ENCODE results near the gene OLFM4. TPM values are rescaled to one million over a fixed set of nuclear protein-coding genes. Genes with fewer than 3 reads are reported as not detected.

The OLFM4 gene
- total RNA-seq, 1 donor from 2014 or later, result not detected

GRCh38 chr13:53014495-53015443, 13.8 kb upstream of the OLFM4 start:
- H3K27ac Mint-ChIP-seq (ENCODE audit: unreplicated experiment), result no peak overlapping the region
- H3K36me3 Mint-ChIP-seq (ENCODE audit: low read depth, unreplicated experiment), result peaks cover 2% of the 10 kb centered on the region
- H3K4me3 ChIP-seq (ENCODE audit: insufficient read depth, low read depth, low read length), result no peak overlapping the region
- H3K9me3 ChIP-seq (ENCODE audit: insufficient read depth, low read depth, low read length), result no peaks in the 10 kb centered on the region
- no peaks in the 10 kb centered on the region for H3K4me1 ChIP-seq (ENCODE audit: insufficient read depth, low read length)
- H3K27ac ChIP-seq (ENCODE audit: low read depth, low read length), result no peak overlapping the region
- H3K27me3 ChIP-seq (ENCODE audit: insufficient read depth, low read length), result no peaks in the 10 kb centered on the region
- DNase-seq (ENCODE audit: low read depth) (no peak), FAIRE-seq (no peak)
- peaks cover 2% of the 10 kb centered on the region for H3K4me1 Mint-ChIP-seq (ENCODE audit: low read depth, unreplicated experiment)
- H4K20me1 ChIP-seq (ENCODE audit: insufficient read depth, low read length), result no peaks in the 10 kb centered on the region
- H3K9me3 Mint-ChIP-seq (ENCODE audit: unreplicated experiment), result peaks cover 4% of the 10 kb centered on the region
- H3K36me3 ChIP-seq (ENCODE audit: insufficient read depth, low read length), result no peaks in the 10 kb centered on the region
- H3K79me2 ChIP-seq (ENCODE audit: insufficient read depth, low read length), result no peaks in the 10 kb centered on the region
- H3K9ac ChIP-seq (ENCODE audit: low read length), result no peak overlapping the region
- H3K27me3 Mint-ChIP-seq (ENCODE audit: low read depth, unreplicated experiment), result peaks cover 16% of the 10 kb centered on the region
- TF ChIP-seq EZH2 (IDR thresholded peaks at IDR 0.05; ENCODE audit: insufficient read depth, low read length), result no peak
- no peak for TF ChIP-seq CTCF (IDR thresholded peaks at IDR 0.05; ENCODE audit: insufficient read depth, low read depth, low read length)
- H2AFZ ChIP-seq (ENCODE audit: low read depth, low read length), result no peak overlapping the region
- H3K4me3 Mint-ChIP-seq (ENCODE audit: unreplicated experiment), result no peak overlapping the region
- H3K4me2 ChIP-seq (ENCODE audit: low read length), result no peak overlapping the region

GRCh38 chr13:53015971-53016370, 12.6 kb upstream of the OLFM4 start:
- Mint-ChIP-seq H3K27me3 (ENCODE audit: low read depth, unreplicated experiment) (peaks cover 13% of the 10 kb centered on the region), H3K9me3 (ENCODE audit: unreplicated experiment) (peaks cover 4% of the 10 kb centered on the region), H3K4me3 (ENCODE audit: unreplicated experiment) (no peak overlapping the region), H3K36me3 (ENCODE audit: low read depth, unreplicated experiment) (peaks cover 2% of the 10 kb centered on the region), H3K27ac (ENCODE audit: unreplicated experiment) (no peak overlapping the region), H3K4me1 (ENCODE audit: low read depth, unreplicated experiment) (no peaks in the 10 kb centered on the region)
- H3K4me1 ChIP-seq (ENCODE audit: insufficient read depth, low read length), result no peaks in the 10 kb centered on the region
- no peak overlapping the region for H3K4me2 ChIP-seq (ENCODE audit: low read length)
- no peak overlapping the region for H3K9ac ChIP-seq (ENCODE audit: low read length)
- H4K20me1 ChIP-seq (ENCODE audit: insufficient read depth, low read length), result no peaks in the 10 kb centered on the region
- no peaks in the 10 kb centered on the region for H3K79me2 ChIP-seq (ENCODE audit: insufficient read depth, low read length)
- no peaks in the 10 kb centered on the region for H3K9me3 ChIP-seq (ENCODE audit: insufficient read depth, low read depth, low read length)
- H2AFZ ChIP-seq (ENCODE audit: low read depth, low read length), result no peak overlapping the region
- no peak overlapping the region for H3K27ac ChIP-seq (ENCODE audit: low read depth, low read length)
- no peak for TF ChIP-seq EZH2 (IDR thresholded peaks at IDR 0.05; ENCODE audit: insufficient read depth, low read length)
- no peak for TF ChIP-seq CTCF (IDR thresholded peaks at IDR 0.05; ENCODE audit: insufficient read depth, low read depth, low read length)
- FAIRE-seq (no peak), DNase-seq (ENCODE audit: low read depth) (no peak)
- H3K36me3 ChIP-seq (ENCODE audit: insufficient read depth, low read length), result no peaks in the 10 kb centered on the region
- H3K27me3 ChIP-seq (ENCODE audit: insufficient read depth, low read length), result no peaks in the 10 kb centered on the region
- no peak overlapping the region for H3K4me3 ChIP-seq (ENCODE audit: insufficient read depth, low read depth, low read length)
